PFSK-1 (cell line): ENCODE results near the gene PKMYT1.

ENCODE experiments used
- FOXP2 ChIP-seq: optimal IDR thresholded peaks from 2 replicates; pipeline ENCODE3; 2011; ENCODE audit warnings: borderline replicate concordance, control low read depth, inconsistent platforms; ENCODE audit not compliant: insufficient read depth; ENCODE audit errors: extremely low read length, extremely low read depth
- POLR2AphosphoS5 ChIP-seq: IDR thresholded peaks from 2 replicates; pipeline ENCODE4 v1.6.1; 2012; ENCODE audit warnings: low read depth, mild to moderate bottlenecking, control low read depth, low read length, moderate library complexity
- REST ChIP-seq, 2 experiments: IDR thresholded peaks; 2 replicates each; pipeline versions ENCODE4 v1.6.1 to v1.8.0; 2011 to 2012; ENCODE audit warnings: low read depth in 2 of 2, low read length in 2 of 2, control low read depth in 1 of 2, inconsistent platforms in 1 of 2, mild to moderate bottlenecking in 1 of 2, moderate library complexity in 1 of 2; ENCODE audit not compliant: insufficient read depth in 1 of 2
- SIN3A ChIP-seq: IDR thresholded peaks from 2 replicates; pipeline ENCODE4 v1.6.1; 2012; ENCODE audit warnings: mild to moderate bottlenecking, low read length, moderate library complexity, borderline replicate concordance; ENCODE audit not compliant: insufficient read depth
- TAF1 ChIP-seq: IDR thresholded peaks from 2 replicates; pipeline ENCODE4 v1.6.1; 2012; ENCODE audit warnings: low read length, control low read depth, borderline replicate concordance; ENCODE audit not compliant: insufficient read depth

Gene PKMYT1

GRCh38 chr16:3004781-3005284, 24.6 kb upstream of the PKMYT1 start:
- TF ChIP-seq SIN3A (no peak), TAF1 (no peak), POLR2AphosphoS5 (no peak), FOXP2 (no peak), REST (IDR thresholded peaks at IDR 0.05; ENCODE audit: insufficient read depth in 1 of 2, low read depth in 2 of 2, low read length in 2 of 2) (no peak)

GRCh38 chr16:3004319-3004718, 24.1 kb upstream of the PKMYT1 start:
- no peak for TF ChIP-seq TAF1
- TF ChIP-seq POLR2AphosphoS5, result no peak
- TF ChIP-seq FOXP2, result no peak

GRCh38 chr16:3003582-3004270, 23.5 kb upstream of the PKMYT1 start:
- peak; percentile 17 for TF ChIP-seq FOXP2
- no peak for TF ChIP-seq REST (IDR thresholded peaks at IDR 0.05; ENCODE audit: insufficient read depth in 1 of 2, low read depth in 2 of 2, low read length in 2 of 2)

GRCh38 chr16:3001316-3001715, 21.1 kb upstream of the PKMYT1 start:
- no peak for TF ChIP-seq SIN3A
- no peak for TF ChIP-seq REST (IDR thresholded peaks at IDR 0.05; ENCODE audit: insufficient read depth in 1 of 2, low read depth in 2 of 2, low read length in 2 of 2)

GRCh38 chr16:3000540-3000939, 20.3 kb upstream of the PKMYT1 start:
- TF ChIP-seq POLR2AphosphoS5 (no peak), TAF1 (no peak), SIN3A (no peak), FOXP2 (no peak), REST (IDR thresholded peaks at IDR 0.05; ENCODE audit: insufficient read depth in 1 of 2, low read depth in 2 of 2, low read length in 2 of 2) (no peak)
